SK-N-SH treated with all-trans-retinoic acid at 6 μM for 48 hours (cell line): Measurements from ENCODE around the gene ITIH4.

Source experiments
- ATAC-seq: fragments of 200-7000 bp; cut with Tn5 transposase; 3 replicates; pipeline ENCODE4 v1.9.1; 2020; ENCODE audit warnings: mild to moderate bottlenecking, moderate library complexity
- CREB5 ChIP-seq: fragments of 250-450 bp; sonication (Bioruptor Pico); IDR thresholded peaks from 2 replicates; pipeline ENCODE4 v1.5.1; 2020; ENCODE audit warnings: low read depth, mild to moderate bottlenecking, moderate library complexity
- ESRRG ChIP-seq: fragments of 250-450 bp; sonication (Bioruptor Pico); IDR thresholded peaks from 2 replicates; pipeline ENCODE4 v1.6.1; 2021; ENCODE audit warnings: mild to moderate bottlenecking
- PATZ1 ChIP-seq: fragments of 250-450 bp; sonication (Bioruptor Pico); IDR thresholded peaks from 2 replicates; pipeline ENCODE4 v1.8.0; 2020; ENCODE audit warnings: mild to moderate bottlenecking, moderate library complexity, borderline replicate concordance
- PPARA ChIP-seq: fragments of 250-450 bp; sonication (Bioruptor Pico); IDR thresholded peaks from 2 replicates; pipeline ENCODE4 v1.5.0; 2020; ENCODE audit warnings: mild to moderate bottlenecking, borderline replicate concordance
- RARB ChIP-seq: fragments of 250-450 bp; sonication (Bioruptor Pico); IDR thresholded peaks from 2 replicates; pipeline ENCODE4 v1.8.0; 2021; ENCODE audit warnings: mild to moderate bottlenecking, moderate library complexity
- SNAI2 ChIP-seq: fragments of 250-450 bp; sonication (Bioruptor Pico); IDR thresholded peaks from 2 replicates; pipeline ENCODE4 v1.5.0; 2020; ENCODE audit warnings: mild to moderate bottlenecking, moderate library complexity
- TCF4 ChIP-seq: fragments of 250-450 bp; sonication (Bioruptor Pico); IDR thresholded peaks from 2 replicates; pipeline ENCODE4 v1.8.0; 2021; ENCODE audit warnings: mild to moderate bottlenecking, moderate library complexity, borderline replicate concordance
- TSHZ2 ChIP-seq: fragments of 250-450 bp; sonication (Bioruptor Pico); IDR thresholded peaks from 2 replicates; pipeline ENCODE4 v1.5.0; 2020; ENCODE audit warnings: mild to moderate bottlenecking, moderate library complexity
- ZFP30 ChIP-seq: fragments of 450-650 bp; formaldehyde crosslinking; IDR thresholded peaks from 2 replicates; pipeline ENCODE4 v1.5.0; 2022; ENCODE audit warnings: mild to moderate bottlenecking, moderate library complexity
- ZNF70 ChIP-seq: fragments of 450-650 bp; formaldehyde crosslinking; IDR thresholded peaks from 2 replicates; pipeline ENCODE4 v1.5.0; 2020; ENCODE audit warnings: mild to moderate bottlenecking, moderate library complexity
- ZNF8 ChIP-seq: fragments of 450-650 bp; formaldehyde crosslinking; IDR thresholded peaks from 2 replicates; pipeline ENCODE4 v1.5.0; 2020; ENCODE audit warnings: mild to moderate bottlenecking, moderate library complexity
- TF ChIP-seq, protein P1 (sequence below): fragments of 250-450 bp; sonication (Bioruptor Pico); IDR thresholded peaks from 2 replicates; pipeline ENCODE4 v1.8.0; 2021; ENCODE audit warnings: low read depth, mild to moderate bottlenecking, moderate library complexity, borderline replicate concordance
- TF ChIP-seq, protein P2 (sequence below): fragments of 250-450 bp; sonication (Bioruptor Pico); IDR thresholded peaks from 2 replicates; pipeline ENCODE4 v1.5.1; 2021; ENCODE audit warnings: mild to moderate bottlenecking, moderate library complexity

ITIH4 gene

DNA sequence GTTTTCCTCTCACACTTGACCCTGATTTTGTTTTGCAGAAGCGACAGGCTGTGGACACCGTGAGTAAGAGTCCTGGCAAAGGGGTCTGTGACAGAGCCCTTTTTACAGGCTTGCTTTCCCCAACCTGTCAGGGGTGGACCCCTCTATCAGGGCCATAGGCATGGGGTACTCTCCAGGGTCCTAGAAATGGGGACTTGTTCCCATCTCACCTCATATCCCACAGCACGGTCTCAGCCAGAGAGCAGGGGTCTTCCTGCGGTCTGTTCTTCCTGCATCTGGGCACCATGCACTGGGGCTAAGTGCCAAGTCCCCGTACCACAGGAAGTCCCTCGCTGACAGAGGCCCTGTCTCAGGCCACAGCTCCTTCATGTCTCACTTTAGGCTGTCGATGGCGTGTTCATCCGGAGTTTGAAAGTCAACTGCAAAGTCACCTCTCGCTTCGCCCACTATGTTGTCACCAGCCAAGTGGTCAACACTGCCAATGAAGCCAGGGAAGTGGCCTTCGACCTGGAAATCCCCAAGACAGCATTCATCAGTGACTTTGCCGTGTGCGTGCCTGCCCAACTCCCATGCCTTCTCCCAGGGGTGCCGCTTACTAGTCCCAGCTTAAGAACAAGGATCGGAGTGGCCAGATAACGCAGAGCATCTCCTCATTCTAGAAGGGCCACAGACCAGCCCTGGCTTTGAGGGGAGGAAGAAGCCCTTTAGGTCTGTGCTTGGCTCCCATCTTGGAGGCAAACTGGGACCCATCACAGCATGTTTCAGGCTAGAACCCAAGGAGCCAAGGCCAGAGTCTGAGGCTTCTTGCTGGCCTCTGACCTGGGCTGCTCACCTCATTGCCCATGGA is 52.3 kb downstream of the ITIH4 start:
- ATAC-seq, result no peak

GRCh38 chr3:52777127-52777958 is 53.1 kb downstream of the ITIH4 start, which contains the start of gene ITIH1:
ITIH1 (plus strand) TSS chr3:52777599; CDS start chr3:52777616, 17 bp downstream.
- ATAC-seq, result no peak
- TF ChIP-seq PPARA, result no peak
- no peak for TF ChIP-seq ZNF8
- TF ChIP-seq, protein P1, sequence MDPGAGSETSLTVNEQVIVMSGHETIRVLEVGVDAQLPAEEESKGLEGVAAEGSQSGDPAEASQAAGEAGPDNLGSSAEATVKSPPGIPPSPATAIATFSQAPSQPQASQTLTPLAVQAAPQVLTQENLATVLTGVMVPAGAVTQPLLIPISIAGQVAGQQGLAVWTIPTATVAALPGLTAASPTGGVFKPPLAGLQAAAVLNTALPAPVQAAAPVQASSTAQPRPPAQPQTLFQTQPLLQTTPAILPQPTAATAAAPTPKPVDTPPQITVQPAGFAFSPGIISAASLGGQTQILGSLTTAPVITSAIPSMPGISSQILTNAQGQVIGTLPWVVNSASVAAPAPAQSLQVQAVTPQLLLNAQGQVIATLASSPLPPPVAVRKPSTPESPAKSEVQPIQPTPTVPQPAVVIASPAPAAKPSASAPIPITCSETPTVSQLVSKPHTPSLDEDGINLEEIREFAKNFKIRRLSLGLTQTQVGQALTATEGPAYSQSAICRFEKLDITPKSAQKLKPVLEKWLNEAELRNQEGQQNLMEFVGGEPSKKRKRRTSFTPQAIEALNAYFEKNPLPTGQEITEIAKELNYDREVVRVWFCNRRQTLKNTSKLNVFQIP (CRISPR knock-in tag), result no peak
- TF ChIP-seq PATZ1 (CRISPR knock-in tag), result no peak
- TF ChIP-seq, protein P2, sequence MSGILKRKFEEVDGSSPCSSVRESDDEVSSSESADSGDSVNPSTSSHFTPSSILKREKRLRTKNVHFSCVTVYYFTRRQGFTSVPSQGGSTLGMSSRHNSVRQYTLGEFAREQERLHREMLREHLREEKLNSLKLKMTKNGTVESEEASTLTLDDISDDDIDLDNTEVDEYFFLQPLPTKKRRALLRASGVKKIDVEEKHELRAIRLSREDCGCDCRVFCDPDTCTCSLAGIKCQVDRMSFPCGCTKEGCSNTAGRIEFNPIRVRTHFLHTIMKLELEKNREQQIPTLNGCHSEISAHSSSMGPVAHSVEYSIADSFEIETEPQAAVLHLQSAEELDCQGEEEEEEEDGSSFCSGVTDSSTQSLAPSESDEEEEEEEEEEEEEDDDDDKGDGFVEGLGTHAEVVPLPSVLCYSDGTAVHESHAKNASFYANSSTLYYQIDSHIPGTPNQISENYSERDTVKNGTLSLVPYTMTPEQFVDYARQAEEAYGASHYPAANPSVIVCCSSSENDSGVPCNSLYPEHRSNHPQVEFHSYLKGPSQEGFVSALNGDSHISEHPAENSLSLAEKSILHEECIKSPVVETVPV, result no peak
- no peak for TF ChIP-seq SNAI2
- TF ChIP-seq TSHZ2 (CRISPR knock-in tag), result no peak
- TF ChIP-seq TCF4, result no peak

More for the DNA sequence above, 52.3 kb downstream of the ITIH4 start:
- TF ChIP-seq SNAI2, result no peak
- no peak for TF ChIP-seq ZNF70 (CRISPR knock-in tag)
- TF ChIP-seq ZFP30, result no peak
- TF ChIP-seq, protein P2, result no peak
- no peak for TF ChIP-seq TSHZ2 (CRISPR knock-in tag)
- no peak for TF ChIP-seq ZNF8
- no peak for TF ChIP-seq ESRRG (CRISPR knock-in tag)
- TF ChIP-seq, protein P1 (CRISPR knock-in tag), result no peak
- TF ChIP-seq CREB5, result no peak
- no peak for TF ChIP-seq PPARA
- no peak for TF ChIP-seq RARB (CRISPR knock-in tag)
